HepG2 (cell line): Measurements from ENCODE around the gene RAB11FIP2. TPM values are rescaled to one million over a fixed set of nuclear protein-coding genes. Genes with fewer than 3 reads are reported as not detected.

Experiments used
- ARHGAP35 ChIP-seq: sonication (generic); formaldehyde crosslinking; IDR thresholded peaks from 2 replicates; pipeline ENCODE4 v1.9.0; 2022; ENCODE audit warnings: mild to moderate bottlenecking, inconsistent platforms, moderate library complexity, missing genetic modification reagents, borderline replicate concordance
- BATF2 ChIP-seq: sonication (generic); formaldehyde crosslinking; IDR thresholded peaks from 2 replicates; pipeline ENCODE4 v1.8.0; 2022; ENCODE audit warnings: mild to moderate bottlenecking, missing genetic modification reagents, moderate library complexity
- BHLHE40 ChIP-seq: IDR thresholded peaks from 2 replicates; pipeline ENCODE4 v1.6.1; 2011; ENCODE audit warnings: low read length, improper control_type of control experiment
- HDAC6 ChIP-seq: fragments of 200-600 bp; sonication (generic); IDR thresholded peaks from 2 replicates; pipeline ENCODE4 v1.7.0; 2017; ENCODE audit warnings: mild to moderate bottlenecking, antibody characterized with exemption, low read length, low read depth
- KAT7 ChIP-seq: IDR thresholded peaks from 2 replicates; pipeline ENCODE4 v1.6.1; 2018; ENCODE audit warnings: borderline replicate concordance, missing compliant biosample characterization
- KAT8 ChIP-seq: IDR thresholded peaks from 2 replicates; pipeline ENCODE4 v1.6.1; 2016; ENCODE audit warnings: missing genetic modification reagents, missing compliant biosample characterization
- MAX ChIP-seq: IDR thresholded peaks from 2 replicates; pipeline ENCODE4 v1.6.1; 2012; ENCODE audit warnings: inconsistent platforms
- MED8 ChIP-seq: sonication (generic); formaldehyde crosslinking; IDR thresholded peaks from 2 replicates; pipeline ENCODE4 v1.8.1; 2023; ENCODE audit warnings: mild to moderate bottlenecking, missing genetic modification reagents; ENCODE audit not compliant: insufficient replicate concordance
- NR2F1 ChIP-seq, 2 experiments: fragments of 450-650 bp in 1 of 2; formaldehyde crosslinking in 1 of 2; IDR thresholded peaks; 2 replicates each; pipeline versions ENCODE4 v1.5.0 to v1.6.1; 2016 to 2020; ENCODE audit warnings: mild to moderate bottlenecking in 1 of 2, missing compliant biosample characterization in 1 of 2, missing genetic modification reagents in 1 of 2, moderate library complexity in 1 of 2
- RARA ChIP-seq: IDR thresholded peaks from 2 replicates; pipeline ENCODE4 v1.6.1; 2016; ENCODE audit warnings: missing genetic modification reagents, missing compliant biosample characterization
- SALL2 ChIP-seq: sonication (generic); formaldehyde crosslinking; IDR thresholded peaks from 2 replicates; pipeline ENCODE4 v1.8.1; 2023; ENCODE audit warnings: mild to moderate bottlenecking, missing genetic modification reagents, inconsistent platforms
- TFAP4 ChIP-seq: sonication (generic); IDR thresholded peaks from 2 replicates; pipeline ENCODE4 v1.6.1; 2016; ENCODE audit warnings: low read depth, borderline replicate concordance
- THAP11 ChIP-seq: IDR thresholded peaks from 2 replicates; pipeline ENCODE4 v1.6.1; 2016; ENCODE audit warnings: missing biosample characterization, missing genetic modification reagents
- ZBED4 ChIP-seq: sonication (generic); formaldehyde crosslinking; IDR thresholded peaks from 2 replicates; pipeline ENCODE4 v1.4.0; 2020; ENCODE audit warnings: missing genetic modification reagents, borderline replicate concordance
- ZBTB2 ChIP-seq: sonication (generic); formaldehyde crosslinking; IDR thresholded peaks from 2 replicates; pipeline ENCODE4 v1.8.0; 2022; ENCODE audit warnings: low read depth, missing genetic modification reagents
- ZBTB42 ChIP-seq: sonication (generic); formaldehyde crosslinking; IDR thresholded peaks from 2 replicates; pipeline ENCODE4 v1.5.0; 2020; ENCODE audit warnings: mild to moderate bottlenecking, missing genetic modification reagents
- ZBTB8A ChIP-seq: sonication (generic); formaldehyde crosslinking; IDR thresholded peaks from 2 replicates; pipeline ENCODE4 v1.4.0; 2020; ENCODE audit warnings: mild to moderate bottlenecking, low read depth, missing genetic modification reagents, borderline replicate concordance
- ZNF577 ChIP-seq: sonication (generic); formaldehyde crosslinking; IDR thresholded peaks from 2 replicates; pipeline ENCODE4 v1.4.0; 2020; ENCODE audit warnings: mild to moderate bottlenecking, low read depth, missing genetic modification reagents, borderline replicate concordance
- ZNF597 ChIP-seq: sonication (generic); formaldehyde crosslinking; IDR thresholded peaks from 2 replicates; pipeline ENCODE4 v1.5.0; 2020; ENCODE audit warnings: missing genetic modification reagents
- ZNF713 ChIP-seq: sonication (generic); formaldehyde crosslinking; IDR thresholded peaks from 2 replicates; pipeline ENCODE4 v1.4.0; 2020; ENCODE audit warnings: mild to moderate bottlenecking, missing genetic modification reagents
- ZZZ3 ChIP-seq: sonication (generic); formaldehyde crosslinking; IDR thresholded peaks from 2 replicates; pipeline ENCODE4 v1.4.0; 2020; ENCODE audit warnings: missing genetic modification reagents, mild to moderate bottlenecking, borderline replicate concordance
- polyA plus RNA-seq, 8 experiments: library from polyadenylated mRNA; depleted of rRNA in 3 of 8; stranded (reverse) in 7 of 8; unstranded in 1 of 8; fragments of >200 nt; fragmentation: Illumina TruSeq in 4 of 8; extraction: Trizol in 4 of 8; gene quantifications; 2 replicates each; pipeline versions ENCODE4 v1.2.1 to v1.2.3, GENCODE V29; 2011 to 2016; ENCODE audit warnings: low read depth in 4 of 8, missing spikeins in 1 of 8, mixed read lengths in 1 of 8; ENCODE audit not compliant: insufficient read depth in 1 of 8
- total RNA-seq, 5 experiments: library from RNA; depleted of rRNA; stranded (reverse); fragments of >200 nt; fragmentation: Illumina TruSeq; extraction: Trizol; gene quantifications; 2 replicates each; pipeline ENCODE4 v1.2.3, GENCODE V29; 2016; ENCODE audit warnings: low read depth in 1 of 5

The RAB11FIP2 gene
- total and polyA plus RNA-seq, 2 of the 13 experiments (the other 11 are each of a cell fraction or from before 2014, with no cell fraction given), result 4.7 to 13.0 TPM

- TF ChIP-seq ZBTB42 (CRISPR knock-in tag), result 0 out of 2 replicates have a peak, but pooled peaks have one; percentile 61
- TF ChIP-seq HDAC6, result no peak
- TF ChIP-seq BHLHE40, result peak; percentile 80
- TF ChIP-seq KAT8, result peak; percentile 85
- peak; percentile 98 for TF ChIP-seq ZBTB2
- no peak for TF ChIP-seq ZBTB8A
- TF ChIP-seq NR2F1 (CRISPR knock-in tag; IDR thresholded peaks at IDR 0.05), result peak; percentile 46 to 62; a peak in 3 of 4 replicates
- TF ChIP-seq THAP11 (CRISPR knock-in tag), result peak; percentile 62
- peak; percentile 52; the same call in 1 of the 2 replicates for TF ChIP-seq ZBED4 (CRISPR knock-in tag)
- no peak for TF ChIP-seq ZNF597 (CRISPR knock-in tag)
- TF ChIP-seq ZNF713 (CRISPR knock-in tag), result no peak
- peak; percentile 83; the same call in 1 of the 2 replicates for TF ChIP-seq KAT7 (CRISPR knock-in tag)
- no peak for TF ChIP-seq ZNF577 (CRISPR knock-in tag)
- no peak for TF ChIP-seq ZZZ3 (CRISPR knock-in tag)
- TF ChIP-seq RARA (CRISPR knock-in tag), result no peak; the same call in 1 of the 2 replicates
- peak; percentile 22; the same call in 1 of the 2 replicates for TF ChIP-seq MAX
- TF ChIP-seq MED8 (CRISPR knock-in tag), result no peak
- no peak for TF ChIP-seq TFAP4
- TF ChIP-seq BATF2 (CRISPR knock-in tag), result no peak
- TF ChIP-seq SALL2 (CRISPR knock-in tag), result peak; percentile 83
- TF ChIP-seq ARHGAP35 (CRISPR knock-in tag), result peak; percentile 76
These were observed at the start of gene RAB11FIP2 (continued) for GRCh38 chr10:118046395-118047156.
